ENCODE measurements around the gene ID2.
A peak's percentile ranks its signal among the peaks of the same experiment; 100 is the strongest.

ID2 gene

GRCh38 chr2:8669157-8669817 lies 12.6 kb upstream of the ID2 start:
- no peak for DNase-seq (ENCODE audit: low read depth in 2 of 2)

- no peak for DNase-seq (ENCODE audit: low read depth in 2 of 2)
These were observed 11.3 kb upstream of the ID2 start for GRCh38 chr2:8670580-8670979.

GRCh38 chr2:8671176-8671575 lies 10.7 kb upstream of the ID2 start:
- DNase-seq (ENCODE audit: low read depth in 2 of 2) = no peak

- DNase-seq (ENCODE audit: low read depth in 2 of 2) = no peak
These were observed 10.1 kb upstream of the ID2 start for GRCh38 chr2:8671802-8672201.

GRCh38 chr2:8672940-8673339 lies 8.9 kb upstream of the ID2 start:
- DNase-seq (ENCODE audit: low read depth in 2 of 2) = no peak

GRCh38 chr2:8673381-8673780 lies 8.5 kb upstream of the ID2 start:
- DNase-seq (ENCODE audit: low read depth in 2 of 2) = no peak

GRCh38 chr2:8674420-8675009 lies 7.3 kb upstream of the ID2 start:
- DNase-seq (ENCODE audit: low read depth in 2 of 2) = no peak

GRCh38 chr2:8675543-8675942 lies 6.3 kb upstream of the ID2 start:
- DNase-seq (ENCODE audit: low read depth in 2 of 2) = no peak

- no peak for DNase-seq (ENCODE audit: low read depth in 2 of 2)
These were observed 5.5 kb upstream of the ID2 start for GRCh38 chr2:8676191-8676920.

- no peak for DNase-seq (ENCODE audit: low read depth in 2 of 2)
These were observed 4.8 kb upstream of the ID2 start for GRCh38 chr2:8676921-8677645.

GRCh38 chr2:8677646-8678592 lies 3.9 kb upstream of the ID2 start:
- DNase-seq (ENCODE audit: low read depth in 2 of 2) = no peak

- peak; percentile 57 to 76 for DNase-seq (ENCODE audit: low read depth in 2 of 2)
These were observed 2.9 kb upstream of the ID2 start for GRCh38 chr2:8678731-8679566.

- DNase-seq (ENCODE audit: low read depth in 2 of 2) = no peak
These were observed 2.4 kb upstream of the ID2 start for GRCh38 chr2:8679567-8679826.

- no peak for DNase-seq (ENCODE audit: low read depth in 2 of 2)
These were observed 1.8 kb upstream of the ID2 start for GRCh38 chr2:8679827-8680731.

GRCh38 chr2:8680822-8681760 lies 765 bp upstream of the ID2 start:
- peak; percentile 77 to 79 for DNase-seq (ENCODE audit: low read depth in 2 of 2)

GRCh38 chr2:8682719-8683667 lies 1.1 kb downstream of the ID2 start:
- DNase-seq (ENCODE audit: low read depth in 2 of 2) = peak; percentile 19 to 35

GRCh38 chr2:8684540-8684877 lies 2.7 kb downstream of the ID2 start:
- DNase-seq (ENCODE audit: low read depth in 2 of 2) = peak in 1 of 2 experiments; percentile 33

All from stimulated activated CD4-positive, alpha-beta T cell treated with anti-CD3 and anti-CD28 coated beads, Interleukin-12 subunit alpha, Interleukin-12 subunit beta, amount 100 ng/mL, for 24 hours (primary cell).